Urinary bladder (tissue), 4 donors: ENCODE measurements around the gene BTBD19. TPM values are rescaled to one million over a fixed set of nuclear protein-coding genes. Genes with fewer than 3 reads are reported as not detected.
"Not testable (repeated sequence)": the region's sequence is repeated elsewhere in the genome, so short reads cannot be mapped to it uniquely, and the experiment has no call there.

Experiments
- DNase-seq: peaks from one replicate; pipeline ENCODE4 v3.0.0-alpha.2; 2015; ENCODE audit errors: extremely low spot score
- H3K27ac ChIP-seq: one replicate; pipeline ENCODE4 v1.5.1; 2013; ENCODE audit warnings: low read depth, mild to moderate bottlenecking, moderate library complexity
- H3K36me3 ChIP-seq: one replicate; pipeline ENCODE4 v1.6.1; 2013; ENCODE audit warnings: mild to moderate bottlenecking, moderate library complexity; ENCODE audit not compliant: insufficient read depth
- H3K4me1 ChIP-seq: one replicate; pipeline ENCODE4 v1.6.1; 2013; ENCODE audit warnings: mild to moderate bottlenecking, moderate library complexity; ENCODE audit not compliant: insufficient read depth
- H3K4me3 ChIP-seq: one replicate; pipeline ENCODE4 v1.5.1; 2013; ENCODE audit warnings: low read depth, low read length
- WGBS: extraction: QIAGEN DNeasy Blood & Tissue Kit; methylation state at CpG from one replicate; pipeline ENCODE4 v1.1.7; 2013; 5-methylcytosine and 5-hydroxymethylcytosine counted together
- polyA plus RNA-seq: library from polyadenylated mRNA; stranded (reverse); fragments of 200-250 nt; gene quantifications from one replicate; pipeline ENCODE4 v1.2.3, GENCODE V29; 2013
- total RNA-seq: library from RNA; depleted of rRNA; stranded (reverse); fragments of >200 nt; gene quantifications from one replicate; pipeline ENCODE4 v1.2.3, GENCODE V29; 2014
- donor health status: healthy with polysubstance abuse.
- donor health status: healthy.

The BTBD19 gene
- total and polyA plus RNA-seq, 2 donors: 4.3 to 5.3 TPM

DNA sequence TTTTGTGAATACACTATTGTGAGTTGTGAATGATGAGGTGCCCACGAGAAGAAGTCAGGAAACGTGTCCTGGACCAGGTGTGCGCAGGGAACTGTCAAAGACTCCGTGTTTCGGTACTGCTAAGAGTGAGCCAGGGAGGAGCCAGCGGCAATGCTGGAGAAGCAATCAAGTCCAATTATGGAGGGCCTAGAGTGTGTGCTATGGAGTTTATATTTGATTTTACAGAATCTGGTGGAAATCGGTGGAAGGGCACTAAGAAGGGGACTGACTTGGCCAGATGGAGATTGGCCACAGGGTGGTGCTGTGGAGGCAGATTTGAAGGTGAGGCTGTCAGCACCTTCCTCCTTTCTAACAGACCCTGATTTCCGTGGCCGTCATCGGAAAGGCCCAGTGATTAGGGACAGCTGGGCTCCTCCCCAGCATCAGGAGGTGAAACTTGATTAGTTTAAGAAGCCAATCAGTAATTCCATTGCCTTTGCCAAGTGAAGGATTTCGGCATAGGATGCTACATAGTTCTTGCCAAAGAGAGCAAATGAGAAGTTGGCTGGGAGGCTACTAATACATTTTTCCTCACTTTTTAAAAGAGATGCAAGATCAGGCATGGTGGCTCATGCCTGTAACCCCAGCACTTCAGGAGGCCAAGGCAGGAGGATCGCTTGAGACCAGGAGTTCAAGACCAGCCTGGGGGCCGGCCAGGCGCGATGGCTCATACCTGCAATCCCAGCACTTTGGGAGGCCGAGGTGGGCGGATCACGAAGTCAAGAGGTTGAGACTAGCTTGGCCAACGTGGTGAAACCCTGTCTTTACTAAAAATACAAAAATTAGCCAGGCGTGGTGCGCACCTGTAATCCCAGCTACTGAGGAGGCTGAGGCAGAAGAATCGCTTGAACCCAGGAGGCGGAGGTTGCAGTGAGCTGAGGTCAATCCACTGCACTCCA lies 27.7 kb downstream of the BTBD19 start:
- no peak overlapping the region for H3K27ac ChIP-seq
- no peak overlapping the region for H3K4me3 ChIP-seq
- no peaks in the 10 kb centered on the region for H3K4me1 ChIP-seq
- H3K36me3 ChIP-seq: no peaks in the 10 kb centered on the region
- 65% methylated on average over 23 of the region's 23 CpGs for WGBS
- DNase-seq: no peak

DNA sequence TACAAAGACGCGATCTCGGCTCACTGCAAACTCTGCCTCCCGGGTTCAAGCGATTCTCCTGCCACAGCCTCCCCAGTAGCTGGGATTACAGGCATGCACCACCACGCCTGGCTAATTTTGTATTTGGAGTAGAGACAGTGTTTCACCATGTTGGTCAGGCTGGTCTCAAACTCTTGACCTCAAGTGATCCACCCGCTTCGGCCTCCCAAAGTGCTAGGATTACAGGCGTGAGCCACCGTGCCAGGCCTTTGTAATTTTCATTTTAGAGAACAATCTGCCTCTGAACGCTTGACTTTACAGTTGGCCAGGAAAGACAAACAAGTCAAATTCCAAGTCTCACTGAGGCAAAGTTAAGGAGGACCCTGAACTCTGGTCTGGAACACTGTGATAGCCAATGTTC lies 30.0 kb downstream of the BTBD19 start:
- WGBS: 91% methylated on average over 11 of the region's 11 CpGs
- H3K4me3 ChIP-seq: not testable (repeated sequence)

GRCh38 chr1:44839576-44839975 lies 31.3 kb downstream of the BTBD19 start:
- H3K27ac ChIP-seq: no peak overlapping the region

More for the DNA sequence above, 30.0 kb downstream of the BTBD19 start:
- not testable (repeated sequence) for H3K27ac ChIP-seq, H3K4me1 ChIP-seq, H3K36me3 ChIP-seq, DNase-seq

GRCh38 chr1:44842486-44842861 lies 34.2 kb downstream of the BTBD19 start:
- Histone ChIP-seq H3K27ac (no peak overlapping the region), H3K4me3 (peak overlapping the region; percentile 37), H3K4me1 (no peaks in the 10 kb centered on the region), H3K36me3 (no peaks in the 10 kb centered on the region)
- no peak for DNase-seq
- 33% methylated on average over 16 of the region's 16 CpGs for WGBS

More at GRCh38 chr1:44839576-44839975, 31.3 kb downstream of the BTBD19 start:
- H3K36me3 ChIP-seq: no peaks in the 10 kb centered on the region
- no peak overlapping the region for H3K4me3 ChIP-seq
- DNase-seq: no peak
- H3K4me1 ChIP-seq: no peaks in the 10 kb centered on the region
- 53% methylated on average over 4 of the region's 4 CpGs for WGBS

DNA sequence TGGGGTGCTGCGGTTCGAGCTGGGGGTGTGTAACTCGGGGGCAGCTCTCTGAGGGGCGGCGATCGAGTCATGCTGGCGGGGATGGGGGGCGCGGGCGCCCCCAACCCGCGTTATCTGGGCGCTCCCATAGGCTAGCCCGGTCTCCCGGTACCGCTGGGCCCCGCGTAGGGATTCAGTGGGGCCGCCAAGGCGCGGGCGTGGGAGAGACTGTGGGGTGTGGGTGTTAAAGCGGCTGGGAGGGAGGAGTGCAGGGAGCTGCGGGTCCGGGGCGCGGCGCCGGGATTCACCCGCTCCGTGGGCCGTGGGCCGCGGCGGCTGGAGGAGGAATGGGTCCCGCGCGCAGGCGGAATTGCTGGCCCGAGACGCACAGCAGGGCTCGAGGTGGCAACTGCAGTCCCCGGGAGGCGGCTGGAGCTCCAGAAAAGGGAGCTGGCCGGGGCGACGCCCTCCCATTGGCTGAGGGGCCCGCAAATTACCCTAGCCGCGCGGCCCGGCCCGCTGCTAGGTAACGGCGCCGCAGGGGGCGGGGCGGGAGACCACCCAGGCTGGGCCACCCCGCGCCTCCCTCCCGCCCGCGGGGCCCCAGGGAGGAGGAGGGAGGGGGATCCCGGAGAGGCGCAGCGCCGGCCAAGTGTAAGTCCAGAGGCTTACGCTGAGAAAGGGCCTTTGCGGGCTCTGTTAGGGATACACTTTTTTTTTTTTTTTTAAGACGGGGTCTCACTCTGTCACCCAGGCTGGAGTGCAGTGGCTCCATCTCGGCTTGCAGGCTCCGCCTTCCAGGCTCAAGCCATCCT lies 34.7 kb downstream of the BTBD19 start, which contains the start of gene PTCH2:
Gene PTCH2, minus strand, starts transcription at position 392 of the 794 bp plus-strand sequence. Its CDS starts 321 bp downstream, at position 71.
- WGBS: 1% methylated on average over 72 of the region's 72 CpGs
- H3K4me1 ChIP-seq: no peaks in the 10 kb centered on the region
- H3K27ac ChIP-seq: no peak within 1 kb of the TSS
- no peaks in the 10 kb centered on the region for H3K36me3 ChIP-seq
- peak within 1 kb of the TSS; percentile 37 for H3K4me3 ChIP-seq
- peak; percentile 61 for DNase-seq

GRCh38 chr1:44846985-44847384 lies 38.7 kb downstream of the BTBD19 start:
- Histone ChIP-seq H3K4me1 (no peaks in the 10 kb centered on the region), H3K27ac (no peak overlapping the region), H3K36me3 (no peaks in the 10 kb centered on the region), H3K4me3 (no peak overlapping the region)
- WGBS: 78% methylated on average over 1 of the region's 1 CpG
- no peak for DNase-seq

- Histone ChIP-seq H3K36me3 (no peaks in the 10 kb centered on the region), H3K4me1 (no peaks in the 10 kb centered on the region), H3K27ac (no peak overlapping the region), H3K4me3 (no peak overlapping the region)
- WGBS: 49% methylated on average over 1 of the region's 1 CpG
- no peak for DNase-seq
Measured at GRCh38 chr1:44847845-44848244, 39.5 kb downstream of the BTBD19 start.

DNA sequence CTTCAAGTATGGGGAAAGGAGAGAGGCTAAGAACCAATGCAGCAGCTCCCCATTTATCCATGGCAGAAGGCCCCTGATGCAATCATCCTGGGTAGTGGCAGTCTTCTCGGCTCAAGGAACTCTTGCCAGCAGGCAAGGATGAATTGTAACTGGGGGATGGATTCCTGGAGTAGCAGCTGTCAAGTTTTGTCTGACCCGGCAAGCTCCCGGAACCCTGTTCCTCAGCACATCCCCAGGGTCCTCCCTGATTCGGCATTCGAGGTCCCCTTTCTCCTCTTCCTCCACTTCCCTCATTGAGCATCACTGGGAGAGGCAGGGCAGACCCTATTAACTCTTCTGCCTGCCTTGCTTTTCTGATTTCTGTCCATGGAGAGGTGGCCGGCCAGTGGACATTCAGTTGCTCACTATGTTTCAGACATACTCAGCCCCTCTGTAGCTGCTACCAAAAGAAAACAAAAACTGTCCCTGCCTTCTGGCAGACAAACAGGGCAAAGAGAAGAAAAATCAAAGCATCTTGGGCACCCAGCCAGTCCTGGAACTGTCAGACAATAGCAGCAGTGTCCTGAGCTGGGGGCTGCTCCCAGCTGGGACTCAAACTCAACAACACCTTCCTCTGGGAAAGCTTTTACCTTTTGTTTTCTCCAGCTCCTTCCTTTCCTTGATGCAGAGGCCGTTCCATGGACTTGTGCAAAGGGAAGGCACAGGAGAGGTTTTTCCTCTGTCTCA lies 40.3 kb downstream of the BTBD19 start:
- WGBS: 76% methylated on average over 7 of the region's 7 CpGs
- no peak for DNase-seq
- no peak overlapping the region for H3K27ac ChIP-seq

DNA sequence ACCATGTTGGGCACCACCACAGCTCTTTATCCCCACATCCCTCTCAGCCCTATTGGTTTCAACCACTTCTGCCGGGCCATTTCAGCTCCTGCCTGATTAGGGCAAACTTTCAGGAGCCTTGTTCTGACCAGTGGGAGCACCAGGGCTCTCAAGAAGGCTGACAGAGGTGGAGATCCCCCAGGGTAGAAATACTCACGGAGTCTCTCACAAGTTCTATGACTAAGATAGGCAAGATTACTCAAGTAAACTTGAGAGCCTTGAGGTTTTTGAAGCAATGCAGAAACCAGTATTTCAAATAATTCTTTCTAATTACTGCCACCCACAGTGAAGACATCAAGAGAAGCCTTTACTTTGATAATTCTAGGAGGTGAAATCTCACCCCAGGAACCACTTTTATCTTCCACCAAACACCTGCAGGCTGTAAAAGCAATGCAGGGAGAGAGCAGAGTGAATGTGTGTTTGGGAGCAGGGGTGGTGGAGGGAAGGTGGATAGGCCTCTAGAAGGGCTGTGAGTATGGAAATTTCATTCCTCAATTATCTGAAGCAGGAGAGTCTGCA lies 41.3 kb downstream of the BTBD19 start:
- H3K4me3 ChIP-seq: no peak overlapping the region
- no peaks in the 10 kb centered on the region for H3K4me1 ChIP-seq
- 85% methylated on average over 2 of the region's 2 CpGs for WGBS
- no peak overlapping the region for H3K27ac ChIP-seq
- no peak for DNase-seq
- H3K36me3 ChIP-seq: no peaks in the 10 kb centered on the region

More for the DNA sequence above, 40.3 kb downstream of the BTBD19 start:
- Histone ChIP-seq H3K4me3 (no peak overlapping the region), H3K4me1 (no peaks in the 10 kb centered on the region), H3K36me3 (no peaks in the 10 kb centered on the region)

GRCh38 chr1:44851308-44851707 lies 43.0 kb downstream of the BTBD19 start:
- H3K27ac ChIP-seq: no peak overlapping the region
- WGBS: 96% methylated on average over 1 of the region's 1 CpG
- H3K36me3 ChIP-seq: no peaks in the 10 kb centered on the region
- no peak for DNase-seq
- H3K4me1 ChIP-seq: no peaks in the 10 kb centered on the region
- no peak overlapping the region for H3K4me3 ChIP-seq

DNA sequence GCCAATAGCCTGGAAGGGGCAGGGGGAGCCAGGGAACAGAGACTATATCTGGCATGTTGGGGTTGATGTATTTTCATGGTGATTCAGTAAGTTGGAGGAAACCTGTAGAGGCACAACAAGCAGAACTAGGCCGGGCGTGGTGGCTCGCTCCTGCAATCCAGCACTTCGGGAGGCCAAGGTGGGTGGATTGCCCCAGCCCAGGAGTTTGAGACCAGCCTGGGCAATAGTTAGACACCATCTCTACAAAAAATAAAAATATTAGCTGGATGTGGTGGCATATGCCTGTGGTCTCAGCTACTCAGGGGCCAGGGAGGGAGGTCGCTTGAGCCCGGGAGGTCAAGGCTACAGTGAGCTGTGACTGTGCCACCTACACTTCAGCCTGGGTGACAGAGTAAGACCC lies 44.9 kb downstream of the BTBD19 start:
- no peaks in the 10 kb centered on the region for H3K36me3 ChIP-seq

GRCh38 chr1:44854970-44855369 lies 46.6 kb downstream of the BTBD19 start:
- Histone ChIP-seq H3K36me3 (no peaks in the 10 kb centered on the region), H3K4me3 (no peak overlapping the region), H3K4me1 (no peaks in the 10 kb centered on the region), H3K27ac (no peak overlapping the region)
- WGBS: 90% methylated on average over 1 of the region's 1 CpG
- no peak for DNase-seq

More for the DNA sequence above, 44.9 kb downstream of the BTBD19 start:
- no peaks in the 10 kb centered on the region for H3K4me1 ChIP-seq
- H3K4me3 ChIP-seq: no peak overlapping the region
- no peak for DNase-seq
- 99% methylated on average over 6 of the region's 6 CpGs for WGBS
- H3K27ac ChIP-seq: no peak overlapping the region

- 83% methylated on average over 7 of the region's 7 CpGs for WGBS
- H3K36me3 ChIP-seq: no peaks in the 10 kb centered on the region
- H3K4me1 ChIP-seq: no peaks in the 10 kb centered on the region
- no peak for DNase-seq
- no peak overlapping the region for H3K4me3 ChIP-seq
- H3K27ac ChIP-seq: no peak overlapping the region
Measured at GRCh38 chr1:44855742-44856141, 47.4 kb downstream of the BTBD19 start.
